H9 (cell line): Measurements from ENCODE around the gene DERA. TPM values are rescaled to one million over a fixed set of nuclear protein-coding genes. Genes with fewer than 3 reads are reported as not detected.

Source experiments
- DNase-seq: peaks from one replicate; pipeline ENCODE4 v3.0.0-alpha.2; 2017
- H2AFZ ChIP-seq: one replicate; pipeline ENCODE4 v1.6.1; 2013; ENCODE audit warnings: mild to moderate bottlenecking, low read length, control low read depth, moderate library complexity
- H2AK5ac ChIP-seq: 2 replicates; pipeline ENCODE4 v1.6.1; 2013; ENCODE audit warnings: low read length, control low read depth, mixed read lengths; ENCODE audit not compliant: insufficient read length
- H2BK120ac ChIP-seq: one replicate; pipeline ENCODE4 v1.6.1; 2013; ENCODE audit warnings: low read depth, mild to moderate bottlenecking, low read length, control low read depth, inconsistent platforms; ENCODE audit not compliant: poor library complexity, severe bottlenecking
- H2BK12ac ChIP-seq: 2 replicates; pipeline ENCODE4 v1.6.1; 2013; ENCODE audit warnings: low read length, control low read depth, mixed read lengths, low read depth; ENCODE audit not compliant: insufficient read length
- H2BK15ac ChIP-seq: 2 replicates; pipeline ENCODE4 v1.6.1; 2013; ENCODE audit warnings: low read depth, low read length, control low read depth
- H2BK20ac ChIP-seq: one replicate; pipeline ENCODE4 v1.6.1; 2013; ENCODE audit warnings: low read depth, mild to moderate bottlenecking, low read length, control low read depth, inconsistent platforms; ENCODE audit not compliant: poor library complexity, severe bottlenecking
- H2BK5ac ChIP-seq: 2 replicates; pipeline ENCODE4 v1.6.1; 2013; ENCODE audit warnings: low read length, control low read depth, mixed read lengths; ENCODE audit not compliant: insufficient read length
- H3K14ac ChIP-seq: 2 replicates; pipeline ENCODE4 v1.6.1; 2013; ENCODE audit warnings: low read length, control low read depth; ENCODE audit not compliant: insufficient read depth
- H3K18ac ChIP-seq: 2 replicates; pipeline ENCODE4 v1.6.1; 2013; ENCODE audit warnings: low read depth, mild to moderate bottlenecking, mixed read lengths, low read length, control low read depth; ENCODE audit not compliant: insufficient read length
- H3K23ac ChIP-seq: 2 replicates; pipeline ENCODE4 v1.6.1; 2013; ENCODE audit warnings: low read length, control low read depth, mixed read lengths, low read depth; ENCODE audit not compliant: insufficient read length
- H3K23me2 ChIP-seq: 2 replicates; pipeline ENCODE4 v1.6.1; 2013; ENCODE audit warnings: low read depth, mild to moderate bottlenecking, mixed read lengths, low read length, control low read depth; ENCODE audit not compliant: insufficient read length, poor library complexity, severe bottlenecking
- H3K27ac ChIP-seq: 2 replicates; pipeline ENCODE4 v1.5.1; 2013; ENCODE audit warnings: low read length, control low read depth, mixed read lengths, low read depth; ENCODE audit not compliant: insufficient read length
- H3K27me3 ChIP-seq: 2 replicates; pipeline ENCODE4 v1.6.1; 2013; ENCODE audit warnings: low read length, control low read depth, inconsistent platforms; ENCODE audit not compliant: insufficient read depth
- H3K4ac ChIP-seq: 2 replicates; pipeline ENCODE4 v1.6.1; 2013; ENCODE audit warnings: low read depth, mild to moderate bottlenecking, control low read depth, inconsistent platforms, low read length, moderate library complexity
- H3K4me1 ChIP-seq: 2 replicates; pipeline ENCODE4 v1.6.1; 2013; ENCODE audit warnings: low read length, control low read depth, inconsistent platforms; ENCODE audit not compliant: insufficient read depth
- H3K4me2 ChIP-seq: 2 replicates; pipeline ENCODE4 v1.6.1; 2013; ENCODE audit warnings: low read length, control low read depth, mixed read lengths; ENCODE audit not compliant: insufficient read length, insufficient read depth
- H3K56ac ChIP-seq: 2 replicates; pipeline ENCODE4 v1.6.1; 2013; ENCODE audit warnings: low read depth, mild to moderate bottlenecking, mixed read lengths, low read length, control low read depth; ENCODE audit not compliant: insufficient read length
- H3K79me1 ChIP-seq: 2 replicates; pipeline ENCODE4 v1.6.1; 2013; ENCODE audit warnings: low read depth, mild to moderate bottlenecking, moderate library complexity, low read length, control low read depth, inconsistent platforms; ENCODE audit not compliant: insufficient read depth, poor library complexity, severe bottlenecking
- H3K79me2 ChIP-seq: 2 replicates; pipeline ENCODE4 v1.6.1; 2013; ENCODE audit warnings: low read length, control low read depth, inconsistent platforms; ENCODE audit not compliant: insufficient read depth
- H3K9ac ChIP-seq: 2 replicates; pipeline ENCODE4 v1.6.1; 2013; ENCODE audit warnings: low read length, control low read depth, mixed read lengths; ENCODE audit not compliant: insufficient read length; ENCODE audit errors: extremely low read depth
- H3K9me3 ChIP-seq: one replicate; pipeline ENCODE4 v1.6.1; 2013; ENCODE audit warnings: low read depth, low read length, inconsistent platforms; ENCODE audit not compliant: control insufficient read depth
- H3T11ph ChIP-seq: one replicate; pipeline ENCODE4 v1.6.1; 2013; ENCODE audit warnings: mild to moderate bottlenecking, low read length, control low read depth, inconsistent platforms
- H4K20me1 ChIP-seq: one replicate; pipeline ENCODE4 v1.6.1; 2013; ENCODE audit not compliant: control insufficient read depth, insufficient read length, insufficient read depth
- H4K5ac ChIP-seq: 2 replicates; pipeline ENCODE4 v1.6.1; 2013; ENCODE audit warnings: low read depth, mild to moderate bottlenecking, mixed read lengths, low read length, control low read depth; ENCODE audit not compliant: insufficient read length
- H4K8ac ChIP-seq: replicated peaks from 2 replicates; pipeline ENCODE4 v1.6.1; 2013; ENCODE audit warnings: low read length, control low read depth, mixed read lengths, low read depth; ENCODE audit not compliant: insufficient read length
- H4K91ac ChIP-seq: 2 replicates; pipeline ENCODE4 v1.6.1; 2013; ENCODE audit warnings: low read depth, mild to moderate bottlenecking, moderate library complexity, mixed read lengths, low read length, control low read depth; ENCODE audit not compliant: insufficient read length
- H3K27ac Mint-ChIP-seq, 3 experiments: 2 replicates in 2 of 3; 3 replicates in 1 of 3; pipeline ENCODE4 v1.8.0; 2020 to 2021; ENCODE audit warnings: mixed read lengths in 3 of 3, mild to moderate bottlenecking in 1 of 3, moderate library complexity in 1 of 3
- H3K27me3 Mint-ChIP-seq: 2 replicates; pipeline ENCODE4 v1.8.0; 2021; ENCODE audit warnings: low read depth, mild to moderate bottlenecking, moderate library complexity, mixed read lengths
- H3K36me3 Mint-ChIP-seq, 3 experiments: 2 replicates in 2 of 3; 3 replicates in 1 of 3; pipeline ENCODE4 v1.8.0; 2020 to 2021; ENCODE audit warnings: low read depth in 3 of 3, mixed read lengths in 3 of 3; ENCODE audit not compliant: insufficient read depth in 1 of 3
- H3K4me1 Mint-ChIP-seq, 2 experiments: 2 replicates each; pipeline ENCODE4 v1.8.0; 2020; ENCODE audit warnings: mixed read lengths in 2 of 2
- H3K4me3 Mint-ChIP-seq, 2 experiments: 2 replicates in 1 of 2; 3 replicates in 1 of 2; pipeline ENCODE4 v1.8.0; 2020 to 2021; ENCODE audit warnings: mild to moderate bottlenecking in 2 of 2, mixed read lengths in 2 of 2, moderate library complexity in 1 of 2
- H3K9me3 Mint-ChIP-seq, 2 experiments: 2 replicates in 1 of 2; 3 replicates in 1 of 2; pipeline ENCODE4 v1.8.0; 2020; ENCODE audit warnings: mild to moderate bottlenecking in 2 of 2, mixed read lengths in 2 of 2, moderate library complexity in 1 of 2
- CTCF ChIP-seq: fragments of 200-600 bp; sonication (generic); conservative IDR thresholded peaks from 3 replicates; pipeline ENCODE4 v1.8.0; 2021; ENCODE audit warnings: antibody characterized with exemption, mild to moderate bottlenecking
- WGBS: extraction: QIAGEN DNeasy Blood & Tissue Kit; methylation state at CpG from one replicate; pipeline ENCODE4 v1.1.7; 2013; ENCODE audit warnings: missing lambda C conversion rate, low lambda C conversion rate, mixed read lengths; ENCODE audit not compliant: insufficient read length; ENCODE audit errors: extremely low coverage; 5-methylcytosine and 5-hydroxymethylcytosine counted together
- total RNA-seq: library from RNA; stranded (reverse); gene quantifications from 2 replicates; pipeline ENCODE4 v1.2.1, GENCODE V29; 2021

The DERA gene
- total RNA-seq, 1 experiment from 2014 or later: 20.9 TPM

- Histone ChIP-seq H2BK5ac (no peak overlapping the region), H3K56ac (no peak overlapping the region), H2BK12ac (no peak overlapping the region), H3K4me2 (no peak overlapping the region), H3K4me1 (no peaks in the 10 kb centered on the region; the same call in 1 of the 2 replicates), H3K79me2 (no peaks in the 10 kb centered on the region), H3K4ac (no peak overlapping the region), H4K8ac (no peak overlapping the region), H3K9me3 (no peaks in the 10 kb centered on the region), H4K20me1 (no peaks in the 10 kb centered on the region), H2BK20ac (no peak overlapping the region), H4K91ac (no peak overlapping the region), H3K9ac (no peak overlapping the region), H2AK5ac (no peak overlapping the region), H3K23ac (no peak overlapping the region), H3K14ac (no peak overlapping the region), H2AFZ (no peak overlapping the region), H3T11ph (no peak overlapping the region), H2BK15ac (no peak overlapping the region), H3K27ac (no peak overlapping the region), H3K79me1 (no peaks in the 10 kb centered on the region), H4K5ac (no peak overlapping the region), H3K27me3 (no peaks in the 10 kb centered on the region), H3K18ac (no peak overlapping the region), H3K23me2 (no peaks in the 10 kb centered on the region), H2BK120ac (no peak overlapping the region)
- no CpG with 5 or more reads among the region's 1 CpG for WGBS
- Mint-ChIP-seq H3K27me3 (no peaks in the 10 kb centered on the region), H3K4me3 (no peak overlapping the region), H3K4me1 (peaks cover 34 to 43% of the 10 kb centered on the region in 2 experiments), H3K9me3 (no peaks in the 10 kb centered on the region), H3K27ac (no peak overlapping the region), H3K36me3 (no peaks in the 10 kb centered on the region; a peak in 2 of 7 replicates)
- no peak for TF ChIP-seq CTCF
- DNase-seq: no peak
These were observed 13.8 kb downstream of the DERA start for GRCh38 chr12:15924956-15925355.
